DMS114 treated with DMSO at 0.1 percent for 48 hours (cell line): ENCODE data around the gene MORC2.

Experiments used
- DNase-seq: peaks from one replicate; lab custom pipeline; 2025; ENCODE audit not compliant: unreplicated experiment; lab: John Stamatoyannopoulos, UW

Gene MORC2

DNA sequence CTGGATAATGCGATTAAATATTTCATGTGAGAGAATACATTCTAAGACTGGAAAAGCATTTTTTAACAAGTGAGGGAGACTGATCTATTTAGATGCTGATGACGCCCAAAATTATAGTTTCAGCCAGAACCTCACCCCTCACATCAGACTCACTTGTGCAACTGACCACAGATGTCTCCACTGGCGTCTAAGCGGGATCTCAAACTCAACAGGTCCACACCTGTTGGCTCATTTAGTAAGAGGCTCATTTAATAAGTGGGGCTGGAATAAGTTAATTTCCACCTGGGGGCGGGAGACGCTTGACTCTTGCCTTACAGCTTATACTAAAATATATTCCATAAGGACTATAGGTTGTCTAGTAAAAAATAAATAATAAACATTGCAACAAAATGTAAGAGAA is 47.5 kb downstream of the MORC2 start:
- no peak for DNase-seq

- peak; percentile 45 for DNase-seq
Observed at GRCh38 chr22:30920407-30920806, 48.2 kb downstream of the MORC2 start.

DNA sequence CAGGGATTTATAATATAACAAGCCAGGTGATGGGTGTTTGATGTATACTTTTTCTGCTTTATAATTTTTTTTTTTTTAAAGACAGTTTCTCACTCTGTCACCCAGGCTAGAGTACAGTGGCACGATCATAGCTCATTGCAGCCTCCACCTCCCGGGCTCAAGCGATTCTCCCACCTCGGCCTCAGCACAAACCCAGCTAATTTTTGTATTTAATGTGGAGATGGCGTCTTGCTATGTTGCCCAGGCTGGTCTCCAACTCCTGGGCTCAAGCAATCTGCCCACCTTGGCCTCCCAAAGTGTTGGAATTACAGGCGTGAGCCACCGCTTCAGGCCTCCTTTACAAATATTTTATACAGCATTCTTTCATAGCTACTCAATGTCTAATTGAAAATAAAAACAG is 48.6 kb downstream of the MORC2 start:
- DNase-seq, result no peak

DNA sequence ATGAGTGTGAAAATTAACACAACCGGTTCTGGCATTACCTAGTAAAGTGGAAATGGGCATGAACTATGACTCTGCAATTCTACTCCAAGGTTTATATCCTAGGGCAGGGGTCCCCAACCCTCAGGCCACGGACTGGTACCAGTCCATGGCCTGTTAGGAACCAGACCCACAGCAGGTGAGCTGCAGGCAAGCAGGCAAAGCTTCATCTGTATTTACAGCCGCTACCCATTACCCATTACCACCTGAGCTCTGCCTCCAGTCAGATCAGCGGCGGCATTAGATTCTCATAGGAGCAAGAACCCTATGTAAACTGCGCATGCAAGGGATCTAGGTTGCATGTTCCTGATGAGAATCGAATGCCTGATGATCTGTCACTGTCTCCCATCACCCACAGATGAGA is 49.8 kb downstream of the MORC2 start:
- DNase-seq, result no peak

DNA sequence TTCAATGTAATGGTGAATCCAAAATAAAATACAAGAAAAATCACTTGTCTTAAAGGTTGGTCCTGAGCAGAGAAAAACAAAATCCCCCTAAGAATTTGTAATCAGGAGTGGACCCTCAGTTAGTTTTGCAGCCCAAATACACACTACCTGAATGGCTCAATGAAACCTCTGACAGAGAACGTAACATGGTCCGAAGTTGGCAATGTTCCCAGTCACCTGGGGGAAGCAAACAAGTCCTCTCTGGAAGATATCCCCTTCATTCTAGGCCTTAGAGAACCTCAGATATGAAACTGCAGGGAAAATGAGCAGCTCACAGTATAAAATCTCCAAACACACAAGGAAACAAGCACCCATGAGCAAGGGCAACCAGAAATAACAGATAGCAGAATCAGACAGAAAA is 58.2 kb downstream of the MORC2 start:
- DNase-seq, result no peak

DNA sequence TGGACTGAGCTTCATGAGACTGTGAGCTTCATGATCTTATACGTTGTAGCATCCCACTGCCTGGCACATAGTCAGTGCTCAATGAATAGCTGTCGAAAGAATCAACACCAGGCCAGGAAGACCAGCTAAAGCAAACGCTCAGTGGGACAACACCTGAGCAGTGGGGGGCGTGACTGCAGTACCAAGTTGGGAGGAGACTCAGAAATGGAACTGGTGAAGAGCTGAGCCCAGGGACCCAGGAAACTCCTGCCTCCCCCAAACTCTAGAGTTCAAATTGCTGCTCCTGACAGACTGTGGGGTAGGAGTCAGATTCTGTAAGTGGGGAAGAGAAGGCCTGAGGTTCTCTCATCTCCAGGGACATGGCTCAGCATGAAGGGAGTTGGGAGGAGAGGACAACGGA is 59.3 kb downstream of the MORC2 start:
- DNase-seq, result no peak

GRCh38 chr22:30908051-30908461 is 60.5 kb downstream of the MORC2 start:
- DNase-seq, result no peak

DNA sequence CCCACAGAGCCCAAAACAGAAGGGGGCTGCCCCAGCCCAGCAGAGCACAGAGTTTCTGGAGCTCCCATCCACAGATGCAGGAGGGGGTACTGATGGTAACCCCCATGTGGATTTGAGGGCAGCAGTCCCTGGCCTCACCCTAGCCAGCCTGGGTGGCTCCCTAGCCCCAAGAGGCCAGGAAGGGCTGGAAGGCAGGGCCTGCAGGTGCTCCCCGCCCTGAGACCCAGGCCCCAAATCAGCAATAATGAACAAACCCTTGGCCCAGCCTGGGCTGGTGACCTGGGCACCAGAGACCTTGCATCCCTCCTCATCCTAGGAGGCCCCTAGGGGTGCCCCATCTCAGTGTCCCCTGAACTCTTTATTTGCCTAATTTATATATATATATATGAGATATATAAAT is 61.6 kb downstream of the MORC2 start:
- no peak for DNase-seq

GRCh38 chr22:30906411-30906810 is 62.2 kb downstream of the MORC2 start:
- DNase-seq, result no peak

DNA sequence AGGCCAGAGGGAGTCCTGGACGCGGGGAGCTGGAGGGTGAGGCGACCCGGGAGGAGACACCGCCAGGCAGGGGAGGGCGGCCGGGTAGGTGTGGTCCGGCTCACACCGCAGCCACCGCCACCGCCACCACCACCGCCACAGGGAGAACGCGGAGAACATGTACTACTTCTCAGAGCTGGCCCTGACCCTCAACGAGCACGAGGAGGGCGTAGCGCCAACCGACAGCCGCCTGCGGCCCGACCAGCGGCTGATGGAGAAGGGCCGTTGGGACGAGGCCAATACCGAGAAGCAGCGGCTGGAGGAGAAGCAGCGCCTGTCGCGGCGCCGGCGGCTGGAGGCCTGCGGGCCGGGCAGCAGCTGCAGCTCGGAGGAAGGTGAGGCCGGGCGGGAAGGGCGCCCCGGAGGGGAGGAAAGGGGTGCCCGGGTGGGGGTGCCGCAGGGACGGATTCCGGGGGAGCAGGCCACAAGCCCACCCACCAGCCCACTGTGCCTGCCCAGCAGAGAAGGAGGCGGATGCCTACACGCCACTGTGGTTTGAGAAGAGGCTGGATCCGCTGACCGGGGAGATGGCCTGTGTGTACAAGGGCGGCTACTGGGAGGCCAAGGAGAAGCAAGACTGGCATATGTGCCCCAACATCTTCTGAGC is 62.8 kb downstream of the MORC2 start:
- no peak for DNase-seq

GRCh38 chr22:30903876-30904460 is 64.6 kb downstream of the MORC2 start:
- DNase-seq, result no peak

DNA sequence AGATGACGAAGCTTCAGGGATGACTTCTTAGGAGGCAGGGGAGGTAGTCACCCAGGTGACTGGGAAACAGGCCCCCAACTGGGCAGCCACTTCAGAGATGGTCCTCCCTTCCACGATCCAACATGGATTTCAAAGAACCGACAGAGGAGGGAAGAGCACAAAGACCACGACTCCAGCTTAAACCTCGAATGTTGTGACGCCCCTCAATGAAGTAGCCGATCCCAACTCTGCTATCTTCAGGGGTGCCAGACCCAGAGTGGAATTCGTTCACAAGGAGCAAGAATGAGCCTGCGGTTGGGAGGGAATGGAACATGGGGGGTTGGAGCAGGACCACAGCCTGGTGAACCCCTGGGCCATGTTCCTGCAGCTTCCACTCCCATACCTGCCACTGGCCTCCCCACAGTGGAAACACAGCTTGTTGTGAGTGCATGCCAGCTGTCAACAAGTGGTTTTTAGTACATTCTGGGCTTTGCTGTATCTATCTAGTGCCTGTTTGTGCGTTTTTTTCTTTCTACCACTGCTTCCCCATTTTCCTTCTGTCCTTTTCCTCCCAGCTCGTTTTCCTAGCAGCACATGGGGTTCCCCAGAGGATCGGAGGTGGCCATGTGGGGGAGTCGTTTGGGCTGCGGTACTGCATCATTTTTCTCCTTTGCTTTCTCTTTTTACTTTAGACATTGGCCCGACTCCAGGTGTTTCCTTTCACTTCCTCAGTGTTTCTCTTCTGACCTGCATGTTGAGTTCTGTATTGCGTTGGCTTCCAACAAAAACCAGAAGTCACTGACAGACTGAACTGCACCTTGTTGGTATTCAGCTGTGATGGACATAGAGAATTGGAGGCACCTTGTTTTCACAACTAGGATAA is 65.8 kb downstream of the MORC2 start:
- DNase-seq, result no peak

DNA sequence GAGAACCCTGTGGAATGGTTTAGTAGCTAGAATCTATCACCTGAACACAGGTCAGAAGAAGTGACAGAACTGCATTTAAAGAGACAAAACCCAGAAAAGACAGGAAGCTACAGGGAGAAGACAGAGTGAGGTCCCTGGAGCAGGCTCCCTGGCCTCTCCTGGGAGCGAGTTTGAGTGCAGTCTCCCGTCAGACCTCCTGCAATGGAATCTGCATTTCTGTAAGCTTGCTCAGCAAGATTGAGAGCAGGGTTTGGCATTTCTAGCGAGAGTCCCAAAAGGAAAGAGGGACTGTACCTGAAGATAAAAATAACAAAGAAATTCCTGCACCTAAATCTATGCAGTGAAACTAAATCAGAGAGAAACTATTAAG is 74.2 kb downstream of the MORC2 start:
- DNase-seq, result no peak

GRCh38 chr22:30893434-30894370 is 74.9 kb downstream of the MORC2 start:
- DNase-seq, result no peak

- no peak for DNase-seq
Observed at GRCh38 chr22:30892731-30893221, 75.8 kb downstream of the MORC2 start.

- no peak for DNase-seq
Observed at GRCh38 chr22:30892286-30892685, 76.3 kb downstream of the MORC2 start.

- no peak for DNase-seq
Observed at GRCh38 chr22:30891781-30892180, 76.8 kb downstream of the MORC2 start.

DNA sequence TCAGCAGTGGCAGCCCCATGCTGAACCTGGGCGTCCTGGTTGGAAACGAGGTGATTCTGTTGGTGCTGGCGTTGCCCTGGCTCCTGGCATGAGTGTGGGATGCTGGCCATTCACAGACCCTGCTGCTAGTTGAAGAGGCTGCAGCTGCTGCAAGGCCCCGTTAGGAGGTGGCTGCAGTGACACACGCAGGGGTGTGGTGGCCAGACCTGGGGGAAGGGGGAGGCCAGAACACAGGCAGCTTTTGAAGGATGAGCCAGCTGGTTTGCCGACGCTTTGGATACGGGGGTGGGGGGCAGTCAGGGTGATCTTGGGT is 77.2 kb downstream of the MORC2 start:
- DNase-seq, result no peak

DNA sequence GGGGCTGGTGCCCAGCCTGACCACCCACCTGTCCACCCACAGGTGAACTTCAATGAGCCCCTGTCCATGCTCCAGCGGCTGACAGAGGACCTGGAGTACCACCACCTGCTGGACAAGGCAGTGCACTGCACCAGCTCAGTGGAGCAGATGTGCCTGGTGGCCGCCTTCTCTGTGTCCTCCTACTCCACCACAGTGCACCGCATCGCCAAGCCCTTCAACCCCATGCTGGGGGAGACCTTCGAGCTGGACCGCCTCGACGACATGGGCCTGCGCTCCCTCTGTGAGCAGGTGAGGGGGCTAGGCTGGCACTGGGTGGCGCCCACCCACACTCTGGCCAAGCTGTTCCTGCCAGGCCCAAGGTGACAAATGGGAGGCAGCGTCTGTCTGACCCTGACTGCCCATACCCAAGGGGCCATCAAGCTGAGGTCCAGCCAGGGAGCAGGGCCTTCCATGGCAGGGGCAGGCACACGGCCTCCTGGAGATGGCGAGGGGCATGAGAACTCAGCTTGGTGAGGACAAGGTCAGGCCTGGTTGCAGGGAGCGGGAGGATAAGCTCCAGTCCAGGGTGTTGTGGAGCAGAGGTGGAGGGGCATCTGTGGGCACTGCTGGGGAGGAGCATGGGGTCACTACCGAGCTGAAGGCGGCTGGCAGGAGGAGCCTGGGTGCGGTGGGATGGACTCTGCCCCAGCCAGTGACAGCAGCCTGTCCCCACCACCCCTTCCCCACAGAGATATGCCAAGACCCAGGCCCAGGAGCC is 77.7 kb downstream of the MORC2 start:
- DNase-seq, result no peak

GRCh38 chr22:30889996-30890480 is 78.5 kb downstream of the MORC2 start:
- no peak for DNase-seq
